GM23338 (cell line): ENCODE results near the gene GOLGA6D. TPM values are rescaled to one million over a fixed set of nuclear protein-coding genes. Genes with fewer than 3 reads are reported as not detected.
"Not testable (repeated sequence)": the region's sequence is repeated elsewhere in the genome, so short reads cannot be mapped to it uniquely, and the experiment has no call there.

Experiments
- ATAC-seq: fragments of 200-7000 bp; cut with Tn5 transposase; 3 replicates; pipeline ENCODE4 v1.9.1; 2020
- DNase-seq: peaks from one replicate; pipeline ENCODE4 v3.0.0-alpha.2; 2015; ENCODE audit warnings: low spot score
- H2AFZ ChIP-seq: fragments of 200-600 bp; sonication (generic); 2 replicates; pipeline ENCODE4 v1.8.0; 2016; ENCODE audit warnings: antibody characterized with exemption, mild to moderate bottlenecking, moderate library complexity
- H3F3A ChIP-seq: fragments of 200-600 bp; sonication (generic); replicated peaks from 2 replicates; pipeline ENCODE4 v1.8.0; 2017; ENCODE audit warnings: antibody characterized with exemption, mixed run types, low read depth
- H3K27ac ChIP-seq: fragments of 200-600 bp; sonication (generic); 2 replicates; pipeline ENCODE4 v1.6.1; 2016; ENCODE audit warnings: low read depth
- H3K27me3 ChIP-seq: fragments of 200-600 bp; sonication (generic); 2 replicates; pipeline ENCODE4 v1.8.0; 2016; ENCODE audit warnings: mild to moderate bottlenecking, mixed run types, moderate library complexity; ENCODE audit not compliant: insufficient read depth
- H3K36me3 ChIP-seq: fragments of 200-600 bp; sonication (generic); 2 replicates; pipeline ENCODE4 v1.8.0; 2016; ENCODE audit warnings: mild to moderate bottlenecking; ENCODE audit not compliant: insufficient read depth
- H3K4me1 ChIP-seq: fragments of 200-600 bp; sonication (generic); 2 replicates; pipeline ENCODE4 v1.8.0; 2016; ENCODE audit warnings: mild to moderate bottlenecking, moderate library complexity; ENCODE audit not compliant: insufficient read depth
- H3K4me2 ChIP-seq: fragments of 200-600 bp; sonication (generic); 2 replicates; pipeline ENCODE4 v1.7.1; 2017; ENCODE audit warnings: mixed run types
- H3K4me3 ChIP-seq: fragments of 200-600 bp; sonication (generic); 2 replicates; pipeline ENCODE4 v1.6.1; 2016; ENCODE audit warnings: mixed run types
- H3K79me2 ChIP-seq: fragments of 200-600 bp; sonication (generic); replicated peaks from 2 replicates; pipeline ENCODE4 v1.8.0; 2017; ENCODE audit warnings: mild to moderate bottlenecking; ENCODE audit not compliant: insufficient read depth
- H3K9me2 ChIP-seq: fragments of 200-600 bp; sonication (generic); 2 replicates; pipeline ENCODE4 v1.8.0; 2017; ENCODE audit not compliant: insufficient read depth
- H4K20me1 ChIP-seq: fragments of 200-600 bp; sonication (generic); replicated peaks from 2 replicates; pipeline ENCODE4 v1.8.0; 2017; ENCODE audit warnings: mild to moderate bottlenecking; ENCODE audit not compliant: insufficient read depth
- H3K27ac Mint-ChIP-seq: 2 replicates; pipeline ENCODE4 v1.8.0; 2020; ENCODE audit warnings: inconsistent platforms, mild to moderate bottlenecking, moderate library complexity, mixed read lengths
- H3K27me3 Mint-ChIP-seq: 3 replicates; pipeline ENCODE4 v1.8.0; 2022; ENCODE audit warnings: low read depth, mild to moderate bottlenecking, moderate library complexity, mixed read lengths, inconsistent platforms; ENCODE audit not compliant: insufficient read depth, poor library complexity
- H3K36me3 Mint-ChIP-seq: 3 replicates; pipeline ENCODE4 v1.8.0; 2021; ENCODE audit warnings: low read depth, mild to moderate bottlenecking, inconsistent platforms, moderate library complexity, mixed read lengths
- H3K4me1 Mint-ChIP-seq: 3 replicates; pipeline ENCODE4 v1.8.0; 2020; ENCODE audit warnings: mild to moderate bottlenecking, inconsistent platforms, mixed read lengths
- H3K4me3 Mint-ChIP-seq: 3 replicates; pipeline ENCODE4 v1.8.0; 2021; ENCODE audit warnings: moderate library complexity, mild to moderate bottlenecking, inconsistent platforms, mixed read lengths
- H3K9me3 Mint-ChIP-seq: 3 replicates; pipeline ENCODE4 v1.8.0; 2020; ENCODE audit warnings: moderate library complexity, mild to moderate bottlenecking, inconsistent platforms, mixed read lengths
- CTCF ChIP-seq, 2 experiments: fragments of 200-600 bp in 1 of 2; sonication (generic) in 1 of 2; conservative IDR thresholded peaks; 2 replicates each; pipeline versions ENCODE4 v1.5.1 to v1.6.1; 2016 to 2017; ENCODE audit warnings: antibody characterized with exemption in 2 of 2, low read depth in 2 of 2, mild to moderate bottlenecking in 2 of 2, moderate library complexity in 1 of 2
- polyA plus RNA-seq: library from polyadenylated mRNA; unstranded; fragments of >200 nt; fragmentation: Nextera tagmentation; extraction: Ambion mirVana; gene quantifications from 2 replicates; pipeline ENCODE4 v1.2.1, GENCODE V29; 2016
- total RNA-seq: library from RNA; depleted of rRNA; stranded (reverse); fragments of >200 nt; shearing (Covaris generic); gene quantifications from 2 replicates; pipeline ENCODE4 v1.2.3, GENCODE V29; 2014

GOLGA6D gene
- total and polyA plus RNA-seq, 2 experiments from 2014 or later = 0.99 to 1.0 TPM

- H3K9me3 Mint-ChIP-seq, H3F3A ChIP-seq, H3K9me2 ChIP-seq, H3K36me3 Mint-ChIP-seq, H3K27ac Mint-ChIP-seq, H3K27ac ChIP-seq, H3K79me2 ChIP-seq, H3K4me2 ChIP-seq, H3K4me1 ChIP-seq, H3K4me1 Mint-ChIP-seq, H3K4me3 ChIP-seq, H3K4me3 Mint-ChIP-seq, H3K27me3 ChIP-seq, ATAC-seq, DNase-seq, H2AFZ ChIP-seq, H3K27me3 Mint-ChIP-seq, H3K36me3 ChIP-seq, H4K20me1 ChIP-seq: not testable (repeated sequence)
Observed at GRCh38 chr15:75284152-75284551, 1.5 kb downstream of the GOLGA6D start.

- not testable (repeated sequence) for H3K36me3 ChIP-seq, H3F3A ChIP-seq, H3K27me3 ChIP-seq, ATAC-seq, H3K4me2 ChIP-seq, H3K27me3 Mint-ChIP-seq, H3K79me2 ChIP-seq, H2AFZ ChIP-seq, H3K27ac ChIP-seq, H3K9me3 Mint-ChIP-seq, H3K9me2 ChIP-seq, DNase-seq, H3K4me1 ChIP-seq, H4K20me1 ChIP-seq, H3K27ac Mint-ChIP-seq, H3K4me3 Mint-ChIP-seq, H3K36me3 Mint-ChIP-seq, H3K4me1 Mint-ChIP-seq, H3K4me3 ChIP-seq
Observed at GRCh38 chr15:75293660-75294059, 11.0 kb downstream of the GOLGA6D start.

GRCh38 chr15:75298541-75299310 lies 16.1 kb downstream of the GOLGA6D start:
- not testable (repeated sequence) for H3K4me1 Mint-ChIP-seq, H3K79me2 ChIP-seq, H3K4me3 ChIP-seq, H3K27ac Mint-ChIP-seq, H3K27me3 Mint-ChIP-seq, H3K36me3 Mint-ChIP-seq, H3F3A ChIP-seq, DNase-seq, H3K4me3 Mint-ChIP-seq, H2AFZ ChIP-seq, H3K27me3 ChIP-seq, H4K20me1 ChIP-seq, H3K4me1 ChIP-seq, H3K9me2 ChIP-seq, H3K9me3 Mint-ChIP-seq, H3K27ac ChIP-seq, H3K36me3 ChIP-seq
- ATAC-seq = peak; percentile 98
- TF ChIP-seq CTCF (conservative IDR thresholded peaks at IDR 0.05; ENCODE audit: low read depth in 2 of 2) = peak in 1 of 2 experiments; percentile 30; a peak in 2 of 4 replicates
- H3K4me2 ChIP-seq = 0 out of 2 replicates have a peak overlapping the region, but pooled peaks have one; percentile 55

- H3K27ac ChIP-seq, H3K4me1 ChIP-seq: not testable (repeated sequence)
- H3K4me2 ChIP-seq = 0 out of 2 replicates have a peak overlapping the region, but pooled peaks have one; percentile 55
Observed at GRCh38 chr15:75299311-75299688, 16.7 kb downstream of the GOLGA6D start.

GRCh38 chr15:75300026-75300425 lies 17.4 kb downstream of the GOLGA6D start:
- H3K9me2 ChIP-seq, H3K27me3 Mint-ChIP-seq, H3K4me2 ChIP-seq, H3F3A ChIP-seq, H3K4me1 ChIP-seq, H3K4me1 Mint-ChIP-seq, ATAC-seq, H3K27ac Mint-ChIP-seq, H3K79me2 ChIP-seq, H3K27ac ChIP-seq, H3K4me3 Mint-ChIP-seq, H2AFZ ChIP-seq, H3K9me3 Mint-ChIP-seq, H3K36me3 ChIP-seq, H3K4me3 ChIP-seq, H3K27me3 ChIP-seq, H3K36me3 Mint-ChIP-seq, H4K20me1 ChIP-seq: not testable (repeated sequence)
- peak; percentile 9 for DNase-seq

More at GRCh38 chr15:75299311-75299688, 16.7 kb downstream of the GOLGA6D start:
- not testable (repeated sequence) for H4K20me1 ChIP-seq, H3K9me3 Mint-ChIP-seq, H3K27me3 Mint-ChIP-seq, H3F3A ChIP-seq, DNase-seq, H3K4me3 ChIP-seq, H3K4me1 Mint-ChIP-seq, H3K36me3 ChIP-seq, H3K36me3 Mint-ChIP-seq, H3K79me2 ChIP-seq, H3K4me3 Mint-ChIP-seq, H3K27me3 ChIP-seq, H3K9me2 ChIP-seq, H3K27ac Mint-ChIP-seq, H2AFZ ChIP-seq
- peak; percentile 36 to 55; a peak in 3 of 4 replicates for TF ChIP-seq CTCF (conservative IDR thresholded peaks at IDR 0.05; ENCODE audit: low read depth in 2 of 2)
- peak; percentile 96 for ATAC-seq
